BLaER1 treated with 17β-estradiol and CSF1 and Interleukin-3, amounts not matched to agents 10 nM and 100 nM (cell line): Measurements from ENCODE around the gene EFS.
"Not testable (repeated sequence)": the region's sequence is repeated elsewhere in the genome, so short reads cannot be mapped to it uniquely, and the experiment has no call there.

Experiments
- H3K27ac ChIP-seq, 11 experiments: shearing (Covaris generic); formaldehyde crosslinking; 2 replicates each; pipeline ENCODE4 v1.8.1; 2022
- H3K27me3 ChIP-seq, 11 experiments: shearing (Covaris generic); formaldehyde crosslinking; 2 replicates each; pipeline ENCODE4 v1.8.1; 2022
- H3K36me3 ChIP-seq, 11 experiments: shearing (Covaris generic); formaldehyde crosslinking; 2 replicates each; pipeline ENCODE4 v1.8.1; 2022
- H3K4me1 ChIP-seq, 10 experiments: shearing (Covaris generic); formaldehyde crosslinking; 2 replicates each; pipeline ENCODE4 v1.8.1; 2022
- H3K4me2 ChIP-seq, 11 experiments: shearing (Covaris generic); formaldehyde crosslinking; 2 replicates each; pipeline ENCODE4 v1.8.1; 2022
- H3K4me3 ChIP-seq, 10 experiments: shearing (Covaris generic); formaldehyde crosslinking; 2 replicates each; pipeline ENCODE4 v1.8.1; 2022
- H3K9ac ChIP-seq, 11 experiments: shearing (Covaris generic); formaldehyde crosslinking; 2 replicates each; pipeline ENCODE4 v1.8.1; 2022
- H3K9me3 ChIP-seq, 11 experiments: shearing (Covaris generic); formaldehyde crosslinking; replicated peaks in 1 of 11; 2 replicates each; pipeline ENCODE4 v1.8.1; 2022
- H4K20me1 ChIP-seq, 11 experiments: shearing (Covaris generic); formaldehyde crosslinking; 2 replicates each; pipeline ENCODE4 v1.8.1; 2022
- Cebpa-rat ChIP-seq, 11 experiments: shearing (Covaris generic); IDR thresholded peaks; 2 replicates each; pipeline ENCODE4 v1.8.1; 2022

The EFS gene

DNA sequence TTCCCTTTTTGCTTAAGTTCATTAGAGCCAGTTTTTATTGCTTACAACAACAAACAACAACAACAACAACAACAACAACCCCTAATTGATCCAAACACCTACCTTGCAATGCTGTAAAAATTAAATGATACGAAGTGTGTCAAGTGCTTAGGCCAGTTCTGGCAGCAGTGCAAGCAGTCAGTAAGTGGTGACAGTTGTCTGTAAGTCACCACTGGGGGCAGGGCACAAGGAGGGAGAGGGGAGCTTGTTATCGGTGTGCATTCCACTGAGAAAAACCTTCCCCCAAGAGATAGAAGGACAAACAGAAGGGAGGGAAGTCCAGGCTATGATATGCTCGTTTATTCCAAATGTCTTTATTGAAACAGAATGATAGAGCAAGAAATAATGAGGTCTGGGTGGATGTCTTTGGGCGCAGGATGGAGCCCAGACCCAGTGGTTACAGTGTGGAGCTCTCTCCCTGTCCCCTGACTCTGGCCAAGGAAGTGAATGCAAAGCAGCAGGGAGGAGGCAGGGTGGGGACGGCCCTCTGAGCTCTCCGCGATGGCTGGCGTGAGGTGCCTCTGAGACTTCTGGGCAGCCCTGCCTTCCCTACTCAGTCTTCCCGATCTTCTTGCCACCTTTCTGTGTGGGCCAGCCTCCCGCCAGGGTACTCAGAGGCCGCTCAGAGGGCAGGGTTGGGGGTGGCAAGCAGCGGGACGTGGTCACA is 18.8 kb downstream of the EFS start:
- H3K27ac ChIP-seq: no peak overlapping the region
- H3K9me3 ChIP-seq: peaks cover 7 to 19% (median 9%) of the 10 kb centered on the region in 11 experiments; a peak in 20 of 22 replicates
- no peaks in the 10 kb centered on the region for H3K4me1 ChIP-seq
- H3K9ac ChIP-seq: no peak overlapping the region
- no peak overlapping the region for H3K4me2 ChIP-seq
- H3K36me3 ChIP-seq: no peaks in the 10 kb centered on the region
- TF ChIP-seq Cebpa-rat (IDR thresholded peaks at IDR 0.05): no peak
- no peaks in the 10 kb centered on the region; a peak in 1 of 22 replicates for H4K20me1 ChIP-seq
- no peaks in the 10 kb centered on the region for H3K27me3 ChIP-seq
- H3K4me3 ChIP-seq: no peak overlapping the region

DNA sequence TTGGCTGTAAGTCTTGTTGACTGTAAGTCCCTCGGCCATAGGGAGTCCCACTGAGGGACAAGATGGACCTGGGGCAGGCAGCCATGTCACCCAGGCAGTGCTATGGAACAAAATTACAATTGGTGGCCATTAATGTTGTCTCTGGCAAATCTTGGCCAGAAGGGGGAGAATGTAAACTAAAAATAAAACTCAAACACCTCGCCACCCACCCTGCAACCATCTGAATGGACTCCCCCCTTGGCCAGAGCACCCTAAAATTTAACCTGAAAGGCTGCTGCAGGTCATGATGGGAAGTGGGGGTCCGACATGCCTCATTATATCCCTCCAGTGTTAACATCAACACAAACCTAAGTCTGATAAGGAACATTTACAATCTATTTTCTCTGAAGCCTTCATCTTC is 20.5 kb downstream of the EFS start:
- no peak overlapping the region for H3K4me3 ChIP-seq
- no peak overlapping the region for H3K4me2 ChIP-seq
- H3K9me3 ChIP-seq: peaks cover 23 to 36% (median 25%) of the 10 kb centered on the region in 11 experiments
- H3K27ac ChIP-seq: no peak overlapping the region
- no peak overlapping the region for H3K9ac ChIP-seq
- no peak for TF ChIP-seq Cebpa-rat (IDR thresholded peaks at IDR 0.05)
- no peaks in the 10 kb centered on the region for H3K4me1 ChIP-seq
- no peaks in the 10 kb centered on the region for H3K27me3 ChIP-seq
- no peaks in the 10 kb centered on the region; a peak in 1 of 22 replicates for H4K20me1 ChIP-seq
- no peaks in the 10 kb centered on the region for H3K36me3 ChIP-seq

DNA sequence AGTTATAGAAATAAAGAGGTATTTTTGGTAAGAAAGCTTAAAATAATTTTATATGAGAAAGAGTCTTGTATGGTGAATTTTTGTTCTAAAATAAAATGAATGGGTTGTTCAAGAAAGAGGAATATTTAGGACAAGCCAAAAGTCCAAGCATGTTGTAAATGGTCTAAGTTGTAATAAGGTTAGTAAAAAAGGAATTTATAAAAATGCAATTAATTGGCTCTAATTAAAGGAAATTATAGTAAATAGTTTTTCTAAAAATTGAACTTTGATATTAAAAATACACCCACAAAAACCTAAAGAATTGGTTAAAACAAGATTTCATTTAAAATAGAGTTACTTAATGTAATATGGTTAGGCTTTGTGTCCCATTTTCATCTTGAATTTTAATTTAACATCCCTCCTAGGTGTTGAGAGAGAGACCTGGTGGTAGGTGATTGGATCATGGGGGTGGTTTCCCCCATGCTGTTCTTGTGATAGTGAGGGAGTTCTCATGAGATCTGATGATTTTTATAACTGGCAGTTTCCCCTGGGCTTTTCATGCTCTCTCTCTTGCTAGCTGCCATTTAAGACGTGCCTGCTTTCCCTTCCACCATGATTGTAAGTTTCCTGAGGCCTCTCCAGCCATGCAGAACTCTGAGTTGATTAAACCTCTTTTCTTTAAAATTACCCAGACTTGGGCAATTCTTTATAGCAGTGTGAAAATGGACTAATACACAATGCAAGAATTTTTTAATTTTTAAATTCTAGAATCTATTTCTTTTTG is 25.3 kb downstream of the EFS start:
- Histone ChIP-seq H3K4me2 (no peak overlapping the region), H3K36me3 (no peaks in the 10 kb centered on the region), H4K20me1 (no peaks in the 10 kb centered on the region), H3K9me3 (peaks cover 33 to 54% (median 49%) of the 10 kb centered on the region in 11 experiments), H3K4me1 (no peaks in the 10 kb centered on the region), H3K27me3 (no peaks in the 10 kb centered on the region), H3K4me3 (no peak overlapping the region), H3K27ac (no peak overlapping the region), H3K9ac (no peak overlapping the region)
- TF ChIP-seq Cebpa-rat (IDR thresholded peaks at IDR 0.05): no peak

DNA sequence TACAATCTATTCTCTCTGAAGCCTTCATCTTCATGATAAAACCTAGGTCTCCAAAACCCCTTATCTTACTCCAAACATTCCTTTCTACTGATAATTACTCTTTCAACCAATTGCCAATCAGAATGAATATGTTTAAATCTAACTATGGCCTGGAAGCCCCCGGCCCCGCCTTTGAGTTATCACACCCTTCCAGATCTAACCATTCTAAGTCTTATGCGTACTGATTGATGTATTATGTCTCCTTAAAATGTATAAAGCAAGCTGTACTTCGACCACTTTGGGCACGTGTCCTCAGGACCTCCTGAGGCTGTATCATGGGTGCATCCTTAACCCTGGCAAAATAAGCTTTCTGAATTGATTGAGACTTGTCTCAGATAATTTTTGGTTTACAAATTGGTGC is 29.3 kb downstream of the EFS start:
- no peak overlapping the region for H3K27ac ChIP-seq
- H3K4me2 ChIP-seq: no peak overlapping the region
- H3K36me3 ChIP-seq: no peaks in the 10 kb centered on the region
- no peak overlapping the region for H3K9ac ChIP-seq
- H3K4me3 ChIP-seq: no peak overlapping the region
- peaks cover 20 to 41% (median 31%) of the 10 kb centered on the region in 11 experiments for H3K9me3 ChIP-seq
- H3K4me1 ChIP-seq: no peaks in the 10 kb centered on the region
- H3K27me3 ChIP-seq: no peaks in the 10 kb centered on the region
- TF ChIP-seq Cebpa-rat (IDR thresholded peaks at IDR 0.05): no peak
- no peaks in the 10 kb centered on the region for H4K20me1 ChIP-seq

DNA sequence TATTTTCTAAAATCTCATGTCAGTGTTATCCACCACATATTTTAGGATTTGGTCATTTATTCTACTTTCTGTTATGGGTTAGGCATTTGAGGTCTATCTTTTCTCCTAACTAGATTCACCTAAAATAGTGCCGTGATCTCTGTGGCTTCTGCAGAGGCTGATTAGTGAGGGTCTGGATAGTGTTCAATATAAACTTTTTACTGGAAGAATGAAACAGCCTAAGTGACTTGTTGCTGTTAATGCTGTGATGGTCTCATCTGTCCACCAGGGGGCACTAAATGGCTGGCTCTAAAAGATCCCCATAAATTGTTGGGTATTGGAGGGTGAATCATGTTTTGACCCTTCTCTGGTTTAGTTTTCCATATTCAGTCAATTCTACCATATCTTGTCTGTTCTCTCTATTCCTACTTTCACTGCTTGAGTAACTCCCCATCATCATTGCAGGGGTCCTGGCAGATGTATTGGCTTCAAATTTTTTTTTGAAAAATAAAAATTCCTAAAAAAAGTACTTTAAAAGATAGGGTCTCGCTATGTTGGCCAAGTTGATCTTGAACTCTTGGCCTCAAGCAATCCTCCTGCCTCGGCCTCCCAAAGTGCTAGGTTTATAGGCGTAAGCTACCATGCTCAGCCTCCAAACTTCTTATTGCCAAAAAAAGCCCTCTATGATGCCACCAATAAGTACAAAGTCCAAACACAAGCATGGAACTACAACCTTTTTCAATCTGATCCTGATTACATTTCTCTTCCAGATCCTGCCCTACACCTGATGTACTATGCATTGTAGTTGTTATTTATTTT is 36.8 kb downstream of the EFS start:
- Histone ChIP-seq H3K4me3 (no peak overlapping the region), H3K4me2 (no peak overlapping the region), H3K27me3 (no peaks in the 10 kb centered on the region), H3K36me3 (peaks cover 30 to 39% (median 35%) of the 10 kb centered on the region in 11 experiments), H3K9me3 (no peaks in the 10 kb centered on the region), H3K4me1 (peaks cover 18 to 32% (median 19%) of the 10 kb centered on the region in 10 experiments), H4K20me1 (peaks cover 19 to 43% (median 37%) of the 10 kb centered on the region in 11 experiments; a peak in 20 of 22 replicates), H3K27ac (no peak overlapping the region), H3K9ac (no peak overlapping the region)
- no peak for TF ChIP-seq Cebpa-rat (IDR thresholded peaks at IDR 0.05)

DNA sequence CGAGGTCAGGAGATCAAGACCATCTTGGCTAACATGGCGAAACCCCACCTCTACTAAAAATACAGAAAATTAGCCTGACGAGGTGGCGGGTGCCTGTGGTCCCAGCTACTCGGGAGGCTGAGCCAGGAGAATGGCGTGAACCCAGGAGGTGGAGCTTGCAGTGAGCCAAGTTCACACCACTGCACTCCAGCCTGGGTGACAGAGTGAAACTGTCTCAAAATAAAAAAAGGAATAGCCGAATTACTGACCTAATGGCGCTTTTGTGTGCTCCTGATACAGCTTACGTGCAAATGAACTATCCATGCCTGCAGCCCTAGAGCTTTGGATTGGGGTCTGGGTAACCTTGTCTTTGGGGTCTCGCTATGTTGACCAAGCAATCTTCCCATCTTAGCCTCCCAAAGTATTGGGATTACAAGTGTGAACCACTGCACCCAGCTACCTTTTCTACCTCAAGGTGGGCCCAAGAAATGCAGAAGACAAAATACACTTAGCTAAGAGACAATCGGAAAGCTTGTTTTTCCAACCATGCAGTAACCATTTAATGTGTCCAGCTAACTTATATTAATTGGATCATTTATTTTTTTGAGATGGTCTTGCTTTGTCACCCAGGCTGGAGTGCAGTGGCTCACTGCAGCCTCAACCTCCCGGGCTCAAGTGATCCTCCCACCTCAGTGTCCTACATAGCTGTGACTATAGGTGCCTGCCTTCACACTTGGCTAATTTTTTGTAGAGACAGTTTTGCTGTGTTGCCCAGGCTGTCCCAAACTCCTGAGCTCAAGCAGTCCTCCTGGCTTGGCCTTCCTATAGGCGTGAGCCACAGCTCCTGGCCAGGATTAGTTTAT is 38.3 kb downstream of the EFS start:
- Histone ChIP-seq H3K9ac (peak overlapping the region in 3 of 11 experiments; percentile 7 to 23 (median 21); a peak in 1 of 22 replicates), H4K20me1 (peaks cover 27 to 55% (median 47%) of the 10 kb centered on the region in 11 experiments; a peak in 20 of 22 replicates), H3K4me3 (no peak overlapping the region), H3K27ac (no peak overlapping the region), H3K4me1 (peaks cover 23 to 37% (median 25%) of the 10 kb centered on the region in 10 experiments), H3K9me3 (no peaks in the 10 kb centered on the region), H3K27me3 (no peaks in the 10 kb centered on the region), H3K4me2 (no peak overlapping the region), H3K36me3 (peaks cover 34 to 45% (median 42%) of the 10 kb centered on the region in 11 experiments)
- no peak for TF ChIP-seq Cebpa-rat (IDR thresholded peaks at IDR 0.05)

DNA sequence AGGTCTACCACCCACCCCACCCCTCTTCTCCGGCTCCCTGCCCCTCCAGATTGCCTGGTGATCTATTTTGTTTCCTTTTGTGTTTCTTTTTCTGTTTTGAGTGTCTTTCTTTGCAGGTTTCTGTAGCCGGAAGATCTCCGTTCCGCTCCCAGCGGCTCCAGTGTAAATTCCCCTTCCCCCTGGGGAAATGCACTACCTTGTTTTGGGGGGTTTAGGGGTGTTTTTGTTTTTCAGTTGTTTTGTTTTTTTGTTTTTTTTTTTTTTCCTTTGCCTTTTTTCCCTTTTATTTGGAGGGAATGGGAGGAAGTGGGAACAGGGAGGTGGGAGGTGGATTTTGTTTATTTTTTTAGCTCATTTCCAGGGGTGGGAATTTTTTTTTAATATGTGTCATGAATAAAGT is 39.2 kb downstream of the EFS start:
- Histone ChIP-seq H3K4me1 (peaks cover 23 to 37% (median 25%) of the 10 kb centered on the region in 10 experiments), H4K20me1 (peaks cover 27 to 55% (median 47%) of the 10 kb centered on the region in 11 experiments; a peak in 20 of 22 replicates), H3K36me3 (peaks cover 34 to 45% (median 42%) of the 10 kb centered on the region in 11 experiments)
- H3K4me3 ChIP-seq, H3K27me3 ChIP-seq, H3K9ac ChIP-seq, H3K9me3 ChIP-seq, H3K4me2 ChIP-seq, H3K27ac ChIP-seq: not testable (repeated sequence)

DNA sequence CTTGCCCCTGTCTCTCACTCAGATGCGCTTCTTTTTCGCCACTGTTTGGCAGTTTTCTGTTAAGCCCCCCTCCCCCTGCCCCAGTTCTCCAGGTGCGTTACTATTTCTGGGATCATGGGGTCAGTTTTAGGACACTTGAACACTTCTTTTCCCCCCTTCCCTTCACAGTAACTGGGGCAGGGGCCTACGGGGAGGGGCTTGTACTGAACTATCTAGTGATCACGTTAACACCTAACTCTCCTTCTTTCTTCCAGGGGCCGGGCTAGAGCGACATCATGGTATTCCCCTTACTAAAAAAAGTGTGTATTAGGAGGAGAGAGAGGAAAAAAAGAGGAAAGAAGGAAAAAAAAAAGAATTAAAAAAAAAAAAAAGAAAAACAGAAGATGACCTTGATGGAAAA is 40.0 kb downstream of the EFS start:
- Histone ChIP-seq H3K27ac (0 out of 22 replicates have a peak overlapping the region, but pooled peaks of 1 of the 11 experiments have one; percentile 11), H3K4me2 (peak overlapping the region in 5 of 11 experiments; percentile 86 to 98 (median 96); a peak in 5 of 22 replicates), H3K36me3 (peaks cover 35 to 49% (median 45%) of the 10 kb centered on the region in 11 experiments), H4K20me1 (peaks cover 27 to 55% (median 47%) of the 10 kb centered on the region in 11 experiments; a peak in 20 of 22 replicates), H3K4me1 (peaks cover 31 to 44% (median 31%) of the 10 kb centered on the region in 10 experiments), H3K9me3 (peaks cover 0 to 4% (median 0%) of the 10 kb centered on the region in 11 experiments; a peak in 2 of 22 replicates), H3K9ac (peak overlapping the region in 7 of 11 experiments; percentile 26 to 99 (median 45); a peak in 9 of 22 replicates), H3K4me3 (no peak overlapping the region), H3K27me3 (no peaks in the 10 kb centered on the region)
- no peak for TF ChIP-seq Cebpa-rat (IDR thresholded peaks at IDR 0.05)
